Right lobe of liver (tissue), 6 donors: ENCODE data around the gene MBNL2. TPM values are rescaled to one million over a fixed set of nuclear protein-coding genes. Genes with fewer than 3 reads are reported as not detected.

Experiments used
- ATAC-seq, 4 donors: fragments of 200-7000 bp; cut with Tn5 transposase; one replicate each; pipeline ENCODE4 v1.9.1; 2020; ENCODE audit warnings: mild to moderate bottlenecking in 4 of 4, moderate library complexity in 4 of 4
- DNase-seq, 3 donors: peaks; one replicate each; pipeline ENCODE4 v3.0.0-alpha.2; 2020
- H3K27ac ChIP-seq, 3 donors: fragments of 200-600 bp; one replicate each; pipeline ENCODE4 v1.8.0; 2022
- H3K27me3 ChIP-seq, 2 donors: fragments of 200-600 bp; one replicate each; pipeline ENCODE4 v1.8.0; 2022
- H3K36me3 ChIP-seq, 4 donors: fragments of 200-600 bp; sonication (generic) in 1 of 4; one replicate each; pipeline versions ENCODE4 v1.5.1 to v1.8.0; 2017 to 2022; ENCODE audit warnings: control low read depth in 1 of 4
- H3K4me1 ChIP-seq, 4 donors: fragments of 200-600 bp; sonication (generic) in 1 of 4; one replicate each; pipeline versions ENCODE4 v1.5.1 to v1.8.0; 2017 to 2022; ENCODE audit warnings: control low read depth in 1 of 4
- H3K4me3 ChIP-seq, 3 donors: fragments of 200-600 bp; one replicate each; pipeline ENCODE4 v1.8.0; 2022
- H3K9me3 ChIP-seq, 4 donors: fragments of 200-600 bp; sonication (generic) in 1 of 4; one replicate each; pipeline versions ENCODE4 v1.5.1 to v1.8.0; 2017 to 2022; ENCODE audit warnings: control low read depth in 1 of 4
- POLR2A ChIP-seq: fragments of 450-650 bp; IDR thresholded peaks from one replicate; pipeline ENCODE4 v1.6.1; 2017; ENCODE audit warnings: antibody characterized with exemption, mild to moderate bottlenecking
- WGBS: methylation state at CpG from one replicate; pipeline ENCODE4 v1.1.6; 2018; ENCODE audit warnings: low coverage, low lambda C conversion rate; ENCODE audit not compliant: insufficient coverage; ENCODE audit errors: missing lambda C conversion rate; 5-methylcytosine and 5-hydroxymethylcytosine counted together
- intact Hi-C, 2 donors: fragments of 100-400 bp; cut with DNase I; formaldehyde crosslinking; loops; one replicate each; pipeline versions ENCODE4 v1.11.2 to v1.14.1; 2022
- total RNA-seq, 6 experiments: library from RNA; depleted of rRNA in 2 of 6; stranded (reverse); fragments of >200 nt in 2 of 6; fragmentation: NEBNext Ultra II Directional in 3 of 6; extraction: Animal tissue kit (Norgen Biotek cat#: 25700) in 3 of 6; gene quantifications; one replicate each; pipeline versions ENCODE4 v1.1.0 to v1.2.4, GENCODE V29; 2016 to 2023
- TF ChIP-seq, protein P1 (sequence below), 4 donors: fragments of 200-600 bp in 3 of 4; fragments of 450-650 bp in 1 of 4; IDR thresholded peaks; one replicate each; pipeline versions ENCODE4 v1.5.1 to v1.8.0; 2016 to 2022; ENCODE audit warnings: antibody characterized with exemption in 4 of 4, mild to moderate bottlenecking in 2 of 4
- donor health status: DM: no; HTN: yes; CAD: no.
- donor health status: DM: no; HTN: no; CAD: no.
- donor health status: DM: no; HTN: no; CAD: no.
- donor health status: DM: no; HTN: yes; CAD: no.
- donor health status: DM: no; HTN: yes; CAD: no.

MBNL2 gene
- total RNA-seq, 6 experiments from 2014 or later: 30.3 to 135 (median 81.5) TPM

DNA sequence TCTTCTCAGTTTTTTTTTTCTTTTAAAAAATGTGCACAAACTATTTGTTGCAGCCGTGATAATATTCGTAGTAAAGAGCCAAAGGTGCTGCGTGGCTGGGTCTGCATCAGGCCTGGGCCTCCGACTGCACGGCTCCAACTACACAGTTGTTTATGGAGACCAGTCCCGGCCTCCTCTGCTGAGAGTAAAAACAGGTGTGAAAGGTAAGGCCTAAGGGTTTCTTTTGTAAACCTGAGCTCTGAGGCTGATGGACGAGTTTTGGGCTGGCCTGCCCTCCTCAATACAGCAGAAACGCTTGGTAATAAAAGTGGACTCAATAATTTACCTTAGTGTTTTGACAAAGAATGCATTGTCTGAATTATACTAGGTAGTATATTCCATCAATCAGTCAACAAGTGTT is 3.9 kb downstream of the MBNL2 start:
- Histone ChIP-seq H3K4me1 (peaks cover 0 to 57% (median 22%) of the 10 kb centered on the region in 4 donors), H3K36me3 (no peaks in the 10 kb centered on the region), H3K27me3 (no peaks in the 10 kb centered on the region), H3K4me3 (peak overlapping the region in 1 of 3 donors; percentile 61), H3K9me3 (no peaks in the 10 kb centered on the region), H3K27ac (peak overlapping the region; percentile 93 to 98 (median 97))
- WGBS: 44% methylated on average over 8 of the region's 8 CpGs
- intact Hi-C loops: no loop called here
- ATAC-seq (no peak), DNase-seq (no peak)
- no peak for TF ChIP-seq POLR2A
- TF ChIP-seq, protein P1, sequence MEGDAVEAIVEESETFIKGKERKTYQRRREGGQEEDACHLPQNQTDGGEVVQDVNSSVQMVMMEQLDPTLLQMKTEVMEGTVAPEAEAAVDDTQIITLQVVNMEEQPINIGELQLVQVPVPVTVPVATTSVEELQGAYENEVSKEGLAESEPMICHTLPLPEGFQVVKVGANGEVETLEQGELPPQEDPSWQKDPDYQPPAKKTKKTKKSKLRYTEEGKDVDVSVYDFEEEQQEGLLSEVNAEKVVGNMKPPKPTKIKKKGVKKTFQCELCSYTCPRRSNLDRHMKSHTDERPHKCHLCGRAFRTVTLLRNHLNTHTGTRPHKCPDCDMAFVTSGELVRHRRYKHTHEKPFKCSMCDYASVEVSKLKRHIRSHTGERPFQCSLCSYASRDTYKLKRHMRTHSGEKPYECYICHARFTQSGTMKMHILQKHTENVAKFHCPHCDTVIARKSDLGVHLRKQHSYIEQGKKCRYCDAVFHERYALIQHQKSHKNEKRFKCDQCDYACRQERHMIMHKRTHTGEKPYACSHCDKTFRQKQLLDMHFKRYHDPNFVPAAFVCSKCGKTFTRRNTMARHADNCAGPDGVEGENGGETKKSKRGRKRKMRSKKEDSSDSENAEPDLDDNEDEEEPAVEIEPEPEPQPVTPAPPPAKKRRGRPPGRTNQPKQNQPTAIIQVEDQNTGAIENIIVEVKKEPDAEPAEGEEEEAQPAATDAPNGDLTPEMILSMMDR (IDR thresholded peaks at IDR 0.05): no peak

DNA sequence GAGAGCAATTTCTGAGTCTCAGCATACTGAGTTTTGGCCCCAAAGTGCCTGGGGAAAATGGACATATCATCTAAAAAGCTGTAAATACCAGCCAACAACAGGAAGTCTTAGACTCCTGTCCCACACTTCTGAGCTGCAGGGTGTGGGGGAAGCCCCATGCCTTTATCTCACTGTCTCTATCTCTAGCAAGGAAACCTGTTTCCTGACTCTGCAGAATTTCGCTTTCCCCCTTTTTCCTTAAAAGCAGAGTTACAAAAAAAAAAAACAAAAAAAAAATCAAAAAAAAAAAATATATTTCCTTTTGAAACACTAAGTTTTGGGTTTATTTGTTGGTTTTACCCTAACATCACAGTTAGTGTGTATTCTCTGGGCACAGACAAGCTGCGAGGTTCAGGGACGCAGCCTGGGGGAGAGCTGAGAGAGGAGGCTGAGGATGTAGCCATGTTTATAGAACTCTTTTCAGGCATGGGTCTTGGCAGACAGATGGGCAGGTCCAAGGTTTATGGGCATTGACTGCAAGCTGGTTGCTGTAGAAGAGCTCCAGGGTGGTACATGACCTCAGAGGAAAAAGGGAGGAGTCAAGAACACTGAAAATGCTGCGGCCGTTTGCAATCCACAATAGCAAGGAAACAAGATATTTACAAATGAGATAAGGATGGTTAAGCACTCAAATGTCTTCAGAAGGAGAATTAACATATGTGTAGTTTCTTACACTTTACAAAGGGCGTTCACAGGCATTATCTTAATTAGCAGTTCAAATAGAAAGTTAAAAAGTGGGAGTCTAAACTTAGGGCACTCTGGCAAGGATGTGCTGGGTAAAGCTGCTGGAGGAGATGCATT is 4.9 kb downstream of the MBNL2 start:
- Histone ChIP-seq H3K27ac (peak overlapping the region in 2 of 3 donors; percentile 97 to 98), H3K36me3 (peaks cover 0 to 4% (median 0%) of the 10 kb centered on the region in 4 donors), H3K4me1 (peaks cover 0 to 57% (median 25%) of the 10 kb centered on the region in 4 donors), H3K9me3 (no peaks in the 10 kb centered on the region), H3K4me3 (no peak overlapping the region), H3K27me3 (no peaks in the 10 kb centered on the region)
- DNase-seq (no peak), ATAC-seq (peak in 1 of 4 donors; percentile 1)
- intact Hi-C loops: no loop called here
- TF ChIP-seq, protein P1 (IDR thresholded peaks at IDR 0.05): no peak
- peak; percentile 16 for TF ChIP-seq POLR2A
- 25% methylated on average over 6 of the region's 6 CpGs for WGBS

DNA sequence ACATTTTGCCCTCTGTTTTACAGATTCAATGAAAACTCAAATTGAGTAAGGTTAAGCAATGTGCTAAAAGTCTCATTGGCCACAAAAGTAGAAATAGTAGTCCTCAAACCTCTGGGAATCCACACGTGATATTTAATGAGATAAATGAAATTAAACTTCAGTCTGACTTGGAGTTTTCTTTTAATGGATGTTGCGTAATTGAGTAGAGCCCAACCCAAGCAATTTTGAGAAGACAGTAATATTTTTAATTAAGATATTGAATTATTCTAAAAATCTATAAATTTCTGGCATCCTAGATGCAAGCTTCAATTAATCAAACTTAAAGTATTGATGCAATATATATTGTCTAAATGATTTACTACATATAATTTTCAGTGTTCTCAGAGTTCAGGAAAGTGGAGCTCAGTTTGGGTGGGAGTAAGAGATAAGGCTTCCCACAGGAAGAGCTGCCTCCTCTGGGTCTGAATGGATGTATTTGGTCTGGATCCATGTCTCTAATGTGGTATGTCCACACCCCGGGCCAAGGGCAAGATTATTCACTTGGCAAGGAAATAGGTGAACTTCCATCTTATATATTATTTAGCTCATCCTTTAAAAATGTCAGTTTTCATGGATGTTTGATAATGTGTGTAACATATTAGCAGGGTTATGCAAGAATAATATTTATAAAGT is 6.9 kb downstream of the MBNL2 start:
- Histone ChIP-seq H3K36me3 (peaks cover 0 to 4% (median 0%) of the 10 kb centered on the region in 4 donors), H3K4me3 (no peak overlapping the region), H3K27ac (peak overlapping the region in 2 of 3 donors; percentile 30 to 58), H3K9me3 (no peaks in the 10 kb centered on the region), H3K27me3 (no peaks in the 10 kb centered on the region), H3K4me1 (peaks cover 0 to 68% (median 30%) of the 10 kb centered on the region in 4 donors)
- DNase-seq: no peak
- intact Hi-C loops: no loop called here
- WGBS: 52% methylated on average over 3 of the region's 3 CpGs
- peak in 1 of 4 donors; percentile 7 for ATAC-seq
- TF ChIP-seq, protein P1 (IDR thresholded peaks at IDR 0.05): no peak
- TF ChIP-seq POLR2A: no peak

DNA sequence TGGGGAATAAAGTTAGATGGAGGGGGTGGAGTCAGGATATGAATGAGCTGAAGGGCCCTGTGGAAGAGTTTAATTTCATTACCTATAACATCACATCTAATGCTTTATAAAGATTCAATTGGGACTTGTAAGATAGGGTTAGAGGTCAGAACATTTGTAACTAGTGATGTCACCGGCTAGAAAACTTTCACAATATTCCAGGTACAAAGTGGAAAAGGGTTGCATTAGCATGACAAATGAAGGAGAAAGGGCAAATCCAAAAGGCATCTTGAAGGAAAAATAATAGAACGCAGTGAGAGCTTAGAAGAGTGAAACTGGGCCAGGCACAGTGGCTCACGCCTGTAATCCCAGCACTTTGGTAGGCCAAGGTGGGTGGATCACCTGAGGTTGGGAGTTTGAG is 7.6 kb downstream of the MBNL2 start:
- H3K36me3 ChIP-seq: peaks cover 0 to 4% (median 0%) of the 10 kb centered on the region in 4 donors
- peaks cover 0 to 75% (median 33%) of the 10 kb centered on the region in 4 donors for H3K4me1 ChIP-seq
- H3K27me3 ChIP-seq: no peaks in the 10 kb centered on the region
- TF ChIP-seq POLR2A: no peak
- TF ChIP-seq, protein P1 (IDR thresholded peaks at IDR 0.05): no peak
- intact Hi-C loops: no loop called here
- 64% methylated on average over 3 of the region's 3 CpGs for WGBS
- H3K9me3 ChIP-seq: no peaks in the 10 kb centered on the region
- DNase-seq (no peak), ATAC-seq (peak; percentile 15 to 32 (median 30))
- H3K27ac ChIP-seq: peak overlapping the region in 2 of 3 donors; percentile 51 to 58
- H3K4me3 ChIP-seq: no peak overlapping the region
